ENCODE data around the gene SCAMP3.
"Not testable (repeated sequence)": the region's sequence is repeated elsewhere in the genome, so short reads cannot be mapped to it uniquely, and the experiment has no call there.

Gene SCAMP3

DNA sequence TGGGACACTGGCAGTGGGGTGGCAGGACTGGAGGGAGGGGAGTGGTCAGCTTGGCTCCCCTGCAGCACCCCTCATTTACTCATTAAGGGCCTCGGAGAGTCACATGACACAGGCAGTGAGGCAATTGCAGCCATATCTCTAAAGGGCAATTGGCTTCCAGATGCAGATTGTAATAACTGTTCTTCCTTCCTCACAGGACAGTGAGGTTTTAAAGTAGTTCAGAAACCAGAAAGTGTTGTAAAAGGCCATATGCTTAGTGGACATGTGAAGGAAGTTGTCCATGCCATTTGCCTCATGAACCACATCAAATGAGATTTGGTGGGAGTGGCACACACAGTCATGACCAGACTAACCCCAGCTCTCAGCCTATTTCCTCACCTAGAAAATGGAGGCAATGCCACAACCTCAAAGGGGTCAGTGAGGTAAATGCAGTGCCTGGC is 42.5 kb downstream of the SCAMP3 start:
- peak overlapping the region; percentile 75 for H3K4me3 Mint-ChIP-seq
- H3K9me3 Mint-ChIP-seq: no peaks in the 10 kb centered on the region
- TF ChIP-seq, protein P1, sequence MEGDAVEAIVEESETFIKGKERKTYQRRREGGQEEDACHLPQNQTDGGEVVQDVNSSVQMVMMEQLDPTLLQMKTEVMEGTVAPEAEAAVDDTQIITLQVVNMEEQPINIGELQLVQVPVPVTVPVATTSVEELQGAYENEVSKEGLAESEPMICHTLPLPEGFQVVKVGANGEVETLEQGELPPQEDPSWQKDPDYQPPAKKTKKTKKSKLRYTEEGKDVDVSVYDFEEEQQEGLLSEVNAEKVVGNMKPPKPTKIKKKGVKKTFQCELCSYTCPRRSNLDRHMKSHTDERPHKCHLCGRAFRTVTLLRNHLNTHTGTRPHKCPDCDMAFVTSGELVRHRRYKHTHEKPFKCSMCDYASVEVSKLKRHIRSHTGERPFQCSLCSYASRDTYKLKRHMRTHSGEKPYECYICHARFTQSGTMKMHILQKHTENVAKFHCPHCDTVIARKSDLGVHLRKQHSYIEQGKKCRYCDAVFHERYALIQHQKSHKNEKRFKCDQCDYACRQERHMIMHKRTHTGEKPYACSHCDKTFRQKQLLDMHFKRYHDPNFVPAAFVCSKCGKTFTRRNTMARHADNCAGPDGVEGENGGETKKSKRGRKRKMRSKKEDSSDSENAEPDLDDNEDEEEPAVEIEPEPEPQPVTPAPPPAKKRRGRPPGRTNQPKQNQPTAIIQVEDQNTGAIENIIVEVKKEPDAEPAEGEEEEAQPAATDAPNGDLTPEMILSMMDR (IDR thresholded peaks at IDR 0.05): no peak
- peak overlapping the region; percentile 59 for H3K27ac Mint-ChIP-seq
- no peaks in the 10 kb centered on the region for H3K27me3 Mint-ChIP-seq (ENCODE audit: low read depth, poor library complexity)
- peaks cover 9% of the 10 kb centered on the region for H3K36me3 Mint-ChIP-seq (ENCODE audit: low read depth)
- peaks cover 35% of the 10 kb centered on the region for H3K4me1 Mint-ChIP-seq
- DNase-seq: no peak

DNA sequence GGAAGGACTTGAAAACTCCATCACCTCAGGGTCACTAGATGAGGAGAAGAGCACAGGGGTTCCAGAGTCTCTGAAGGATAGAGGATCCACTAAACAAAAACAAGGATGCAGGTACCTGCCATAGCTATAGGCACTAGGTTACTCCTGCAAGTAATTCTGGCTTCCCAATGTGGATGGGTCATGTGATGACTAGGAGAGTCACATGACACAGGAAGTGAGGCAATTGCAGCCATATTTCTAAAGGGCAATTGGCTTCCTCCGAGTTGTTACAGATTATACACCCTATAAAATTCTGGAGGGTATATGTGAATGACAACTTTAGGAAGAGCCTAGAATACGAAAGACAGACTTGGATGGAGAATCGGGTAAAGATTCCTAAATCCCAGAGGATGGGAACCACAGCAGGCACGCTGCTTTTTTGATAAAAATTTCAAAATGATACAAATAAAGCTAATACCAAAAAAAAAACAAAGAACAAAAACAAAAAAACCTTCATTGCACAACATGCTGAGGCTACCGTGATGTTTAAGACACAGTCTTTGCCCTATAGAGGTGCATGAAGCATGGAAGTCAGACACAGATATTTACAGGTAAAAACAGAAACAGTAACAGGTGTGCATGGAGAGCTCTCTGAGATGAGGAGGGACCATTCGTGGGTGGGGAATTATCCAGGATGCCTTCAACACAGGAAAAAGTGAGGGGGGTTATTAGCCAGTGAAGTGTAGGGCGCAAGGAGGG is 43.1 kb downstream of the SCAMP3 start:
- H3K36me3 Mint-ChIP-seq (ENCODE audit: low read depth): peaks cover 5% of the 10 kb centered on the region
- DNase-seq: peak; percentile 42
- no peaks in the 10 kb centered on the region for H3K9me3 Mint-ChIP-seq

GRCh38 chr1:155214702-155215101 is 47.5 kb downstream of the SCAMP3 start:
- H3K4me1 Mint-ChIP-seq: peaks cover 27% of the 10 kb centered on the region
- H3K4me3 Mint-ChIP-seq; H3K36me3 Mint-ChIP-seq (ENCODE audit: low read depth); H3K9me3 Mint-ChIP-seq; H3K27ac Mint-ChIP-seq; DNase-seq; H3K27me3 Mint-ChIP-seq (ENCODE audit: low read depth, poor library complexity): not testable (repeated sequence)

More for the DNA sequence above, 43.1 kb downstream of the SCAMP3 start:
- H3K27ac Mint-ChIP-seq: peak overlapping the region; percentile 50
- H3K27me3 Mint-ChIP-seq (ENCODE audit: low read depth, poor library complexity): no peaks in the 10 kb centered on the region
- peak overlapping the region; percentile 75 for H3K4me3 Mint-ChIP-seq
- TF ChIP-seq, protein P1 (IDR thresholded peaks at IDR 0.05): no peak
- peaks cover 29% of the 10 kb centered on the region for H3K4me1 Mint-ChIP-seq

DNA sequence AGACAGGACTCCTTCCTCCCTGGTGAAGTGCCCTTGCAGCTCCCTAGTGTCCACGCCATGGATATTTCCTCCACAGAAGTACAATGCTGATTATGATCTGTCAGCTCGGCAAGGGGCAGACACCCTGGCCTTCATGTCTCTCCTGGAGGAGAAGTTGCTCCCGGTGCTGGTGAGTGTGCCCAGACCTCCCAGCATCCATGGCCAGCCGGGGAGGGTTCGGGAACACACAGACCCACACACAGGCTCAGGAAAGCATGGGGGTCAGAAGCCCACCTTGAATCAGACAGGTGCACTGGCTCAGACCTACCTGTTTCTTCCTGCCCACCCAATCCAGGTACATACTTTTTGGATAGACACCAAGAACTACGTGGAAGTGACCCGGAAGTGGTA is 50.1 kb downstream of the SCAMP3 start:
- not testable (repeated sequence) for H3K9me3 Mint-ChIP-seq; H3K27ac Mint-ChIP-seq; DNase-seq; H3K36me3 Mint-ChIP-seq (ENCODE audit: low read depth); H3K4me3 Mint-ChIP-seq; H3K27me3 Mint-ChIP-seq (ENCODE audit: low read depth, poor library complexity)
- peaks cover 27% of the 10 kb centered on the region for H3K4me1 Mint-ChIP-seq

GRCh38 chr1:155211381-155212050 is 50.6 kb downstream of the SCAMP3 start:
- not testable (repeated sequence) for H3K27ac Mint-ChIP-seq; H3K27me3 Mint-ChIP-seq (ENCODE audit: low read depth, poor library complexity); H3K36me3 Mint-ChIP-seq (ENCODE audit: low read depth); H3K4me3 Mint-ChIP-seq; DNase-seq; H3K9me3 Mint-ChIP-seq
- peaks cover 33% of the 10 kb centered on the region for H3K4me1 Mint-ChIP-seq

- TF ChIP-seq, protein P1 (IDR thresholded peaks at IDR 0.05): no peak
Measured at GRCh38 chr1:155210314-155211104, 51.7 kb downstream of the SCAMP3 start.

GRCh38 chr1:155209312-155209721 is 52.8 kb downstream of the SCAMP3 start:
- H3K27ac Mint-ChIP-seq: peak overlapping the region; percentile 99
- no peaks in the 10 kb centered on the region for H3K27me3 Mint-ChIP-seq (ENCODE audit: low read depth, poor library complexity)
- DNase-seq: no peak
- TF ChIP-seq, protein P1 (IDR thresholded peaks at IDR 0.05): no peak
- peaks cover 39% of the 10 kb centered on the region for H3K4me1 Mint-ChIP-seq
- peak overlapping the region; percentile 93 for H3K4me3 Mint-ChIP-seq
- no peaks in the 10 kb centered on the region for H3K9me3 Mint-ChIP-seq
- H3K36me3 Mint-ChIP-seq (ENCODE audit: low read depth): no peaks in the 10 kb centered on the region

More at GRCh38 chr1:155210314-155211104, 51.7 kb downstream of the SCAMP3 start:
- H3K4me3 Mint-ChIP-seq: peak overlapping the region; percentile 93
- peaks cover 39% of the 10 kb centered on the region for H3K4me1 Mint-ChIP-seq
- H3K9me3 Mint-ChIP-seq: no peaks in the 10 kb centered on the region
- no peak for DNase-seq
- H3K27me3 Mint-ChIP-seq (ENCODE audit: low read depth, poor library complexity): no peaks in the 10 kb centered on the region
- no peak overlapping the region for H3K27ac Mint-ChIP-seq
- no peaks in the 10 kb centered on the region for H3K36me3 Mint-ChIP-seq (ENCODE audit: low read depth)

All from nephron progenitor cell (in vitro differentiated cells).